ENCODE measurements around the gene OR10H3. TPM values are rescaled to one million over a fixed set of nuclear protein-coding genes. Genes with fewer than 3 reads are reported as not detected.

Gene OR10H3
- total RNA-seq, 1 donor from 2014 or later: not detected

GRCh38 chr19:15732388-15732787, 5.4 kb upstream of the OR10H3 start:
- no peaks in the 10 kb centered on the region for H3K4me1 Mint-ChIP-seq
- DNase-seq (ENCODE audit: low spot score in 2 of 2, unreplicated experiment in 2 of 2): no peak
- H3K27me3 Mint-ChIP-seq (ENCODE audit: low read depth): no peaks in the 10 kb centered on the region
- H3K27ac Mint-ChIP-seq: no peak overlapping the region
- no peak overlapping the region for H3K4me3 Mint-ChIP-seq
- no peaks in the 10 kb centered on the region for H3K36me3 Mint-ChIP-seq
- H3K9me3 Mint-ChIP-seq: peaks cover 73% of the 10 kb centered on the region
- TF ChIP-seq CTCF (IDR thresholded peaks at IDR 0.05; ENCODE audit: unreplicated experiment): no peak

- H3K9me3 Mint-ChIP-seq: peaks cover 72% of the 10 kb centered on the region
Measured at GRCh38 chr19:15733895-15734294, 3.9 kb upstream of the OR10H3 start.

GRCh38 chr19:15740785-15741184, 3.0 kb downstream of the OR10H3 start:
- Mint-ChIP-seq H3K27ac (no peak overlapping the region), H3K9me3 (peaks cover 63% of the 10 kb centered on the region), H3K4me3 (no peak overlapping the region), H3K36me3 (no peaks in the 10 kb centered on the region), H3K27me3 (ENCODE audit: low read depth) (no peaks in the 10 kb centered on the region), H3K4me1 (no peaks in the 10 kb centered on the region)
- no peak for DNase-seq (ENCODE audit: low spot score in 2 of 2, unreplicated experiment in 2 of 2)
- TF ChIP-seq CTCF (IDR thresholded peaks at IDR 0.05; ENCODE audit: unreplicated experiment): no peak

More at GRCh38 chr19:15733895-15734294, 3.9 kb upstream of the OR10H3 start:
- DNase-seq (ENCODE audit: low spot score in 2 of 2, unreplicated experiment in 2 of 2): no peak
- Mint-ChIP-seq H3K27ac (no peak overlapping the region), H3K27me3 (ENCODE audit: low read depth) (no peaks in the 10 kb centered on the region), H3K36me3 (no peaks in the 10 kb centered on the region), H3K4me3 (no peak overlapping the region), H3K4me1 (no peaks in the 10 kb centered on the region)
- TF ChIP-seq CTCF (IDR thresholded peaks at IDR 0.05; ENCODE audit: unreplicated experiment): no peak

DNA sequence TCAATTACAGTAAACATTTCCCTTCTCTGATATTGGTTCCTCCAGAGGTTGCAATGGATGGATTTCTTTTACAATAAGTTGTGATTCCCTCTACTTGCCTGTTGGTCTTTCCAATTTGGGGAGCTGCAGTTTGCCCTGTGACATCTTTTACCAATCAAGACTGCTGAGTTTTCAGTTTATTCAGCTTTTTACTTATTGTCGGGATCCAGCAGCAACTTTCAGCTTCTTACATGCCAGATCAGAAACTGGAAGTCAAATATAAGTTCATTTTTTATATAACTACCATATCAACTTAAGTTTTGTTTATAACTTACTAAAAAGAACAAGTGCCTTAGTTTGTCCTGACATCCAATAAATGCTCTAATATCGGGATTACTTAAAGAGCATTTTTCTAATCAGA, 10.5 kb downstream of the OR10H3 start:
- Mint-ChIP-seq H3K36me3 (no peaks in the 10 kb centered on the region), H3K4me3 (no peak overlapping the region), H3K27ac (no peak overlapping the region), H3K9me3 (peaks cover 76% of the 10 kb centered on the region), H3K27me3 (ENCODE audit: low read depth) (no peaks in the 10 kb centered on the region), H3K4me1 (no peaks in the 10 kb centered on the region)
- DNase-seq (ENCODE audit: low spot score in 2 of 2, unreplicated experiment in 2 of 2): no peak
- no peak for TF ChIP-seq CTCF (IDR thresholded peaks at IDR 0.05; ENCODE audit: unreplicated experiment)

DNA sequence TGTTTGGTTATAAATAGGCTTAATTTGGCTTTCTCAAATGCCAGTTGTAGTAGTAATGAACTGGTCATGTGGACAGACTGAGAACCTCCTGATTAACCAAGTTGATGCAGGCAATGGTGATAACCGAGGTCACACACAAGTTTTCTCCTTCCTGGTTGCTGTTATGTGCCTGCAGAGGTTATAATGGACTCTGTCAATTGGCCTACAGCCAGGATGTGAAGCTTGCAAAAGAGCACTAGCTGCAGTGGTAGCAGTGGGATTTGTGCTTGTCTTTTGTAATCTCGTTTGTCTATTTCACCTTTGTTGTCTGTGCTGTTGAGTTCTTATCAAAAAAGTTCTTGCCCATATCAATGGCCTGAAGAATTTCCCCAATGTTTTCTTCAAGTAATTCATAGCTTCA, 20.6 kb downstream of the OR10H3 start:
- H3K36me3 Mint-ChIP-seq: no peaks in the 10 kb centered on the region
- DNase-seq (ENCODE audit: low spot score in 2 of 2, unreplicated experiment in 2 of 2): no peak

More for the DNA sequence above, 20.6 kb downstream of the OR10H3 start:
- Mint-ChIP-seq H3K4me3 (no peak overlapping the region), H3K4me1 (no peaks in the 10 kb centered on the region), H3K27ac (no peak overlapping the region), H3K9me3 (peaks cover 77% of the 10 kb centered on the region), H3K27me3 (ENCODE audit: low read depth) (no peaks in the 10 kb centered on the region)
- no peak for TF ChIP-seq CTCF (IDR thresholded peaks at IDR 0.05; ENCODE audit: unreplicated experiment)
